A673 (cell line): Measurements from ENCODE around the gene KRIT1. TPM values are rescaled to one million over a fixed set of nuclear protein-coding genes. Genes with fewer than 3 reads are reported as not detected.

Source experiments
- BruUV-seq: library from RNA; stranded (reverse); fragments of 400-500 nt; replicated peaks from 2 replicates; lab custom pipeline; 2021; lab: Mats Ljungman, UMichigan
- CTCF ChIA-PET: fragments of 300-600 bp; sonication (Branson Sonifier 250); formaldehyde crosslinking; loops from one replicate; lab custom pipeline; 2022; ENCODE audit warnings: antibody characterized with exemption; lab: Charles Lee
- POLR2A ChIA-PET: fragments of 300-600 bp; sonication (Branson Sonifier 250); formaldehyde crosslinking; loops from one replicate; lab custom pipeline; 2022; ENCODE audit warnings: antibody characterized with exemption; ENCODE audit not compliant: low non-redundant PET; lab: Charles Lee
- DNase-seq: peaks from one replicate; pipeline ENCODE4 v3.0.0-alpha.2; 2015; ENCODE audit warnings: low spot score
- H3K27ac ChIP-seq: fragments of 200-600 bp; sonication (generic); 2 replicates; pipeline ENCODE4 v1.5.1; 2016; ENCODE audit warnings: mixed run types, low read depth, mild to moderate bottlenecking, mixed read lengths, antibody characterized with exemption, low read length; ENCODE audit not compliant: poor library complexity, severe bottlenecking
- H3K27me3 ChIP-seq: fragments of 200-600 bp; sonication (generic); replicated peaks from 2 replicates; pipeline ENCODE4 v1.6.1; 2017; ENCODE audit warnings: mixed run types, low read depth, mild to moderate bottlenecking, mixed read lengths, antibody characterized with exemption, low read length; ENCODE audit not compliant: insufficient read depth, poor library complexity
- H3K36me3 ChIP-seq: fragments of 200-600 bp; sonication (generic); 2 replicates; pipeline ENCODE4 v1.6.1; 2016; ENCODE audit warnings: mixed run types, mild to moderate bottlenecking, mixed read lengths, antibody characterized with exemption, low read length; ENCODE audit not compliant: insufficient read depth, poor library complexity, severe bottlenecking
- H3K4me1 ChIP-seq: fragments of 200-600 bp; sonication (generic); 2 replicates; pipeline ENCODE4 v1.6.1; 2017; ENCODE audit warnings: mixed run types, mild to moderate bottlenecking, mixed read lengths, antibody characterized with exemption, low read length; ENCODE audit not compliant: insufficient read depth, poor library complexity, severe bottlenecking
- H3K4me3 ChIP-seq: fragments of 200-600 bp; sonication (generic); 2 replicates; pipeline ENCODE4 v1.5.1; 2016; ENCODE audit warnings: low read depth, mixed run types, mild to moderate bottlenecking, mixed read lengths, low read length; ENCODE audit not compliant: poor library complexity, severe bottlenecking
- H3K9me3 ChIP-seq: fragments of 200-600 bp; sonication (generic); 2 replicates; pipeline ENCODE4 v1.6.1; 2016; ENCODE audit warnings: mixed run types, low read depth, mild to moderate bottlenecking, mixed read lengths, antibody characterized with exemption, low read length; ENCODE audit not compliant: poor library complexity, severe bottlenecking
- EZH2 ChIP-seq: fragments of 200-600 bp; sonication (generic); IDR thresholded peaks from 2 replicates; pipeline ENCODE4 v1.6.1; 2017; ENCODE audit warnings: borderline replicate concordance, low read depth, mild to moderate bottlenecking, mixed read lengths, antibody characterized with exemption, low read length; ENCODE audit not compliant: poor library complexity, severe bottlenecking
- intact Hi-C: fragments of 100-400 bp; cut with micrococcal nuclease; formaldehyde crosslinking; loops from one replicate; pipeline ENCODE4 v1.10.0; 2022; ENCODE audit not compliant: unreplicated experiment
- total RNA-seq: library from RNA; stranded (reverse); gene quantifications from 2 replicates; pipeline ENCODE4 v1.2.3, GENCODE V29; 2021
- TF ChIP-seq, protein P1 (sequence below): fragments of 300-800, 200-600 bp; sonication (generic); conservative IDR thresholded peaks from 2 replicates; pipeline ENCODE4 v1.5.1; 2017; ENCODE audit warnings: low read depth, mild to moderate bottlenecking, antibody characterized with exemption, low read length, moderate library complexity, mixed read lengths

KRIT1 gene
- total RNA-seq, 1 experiment from 2014 or later = 41.3 TPM

DNA sequence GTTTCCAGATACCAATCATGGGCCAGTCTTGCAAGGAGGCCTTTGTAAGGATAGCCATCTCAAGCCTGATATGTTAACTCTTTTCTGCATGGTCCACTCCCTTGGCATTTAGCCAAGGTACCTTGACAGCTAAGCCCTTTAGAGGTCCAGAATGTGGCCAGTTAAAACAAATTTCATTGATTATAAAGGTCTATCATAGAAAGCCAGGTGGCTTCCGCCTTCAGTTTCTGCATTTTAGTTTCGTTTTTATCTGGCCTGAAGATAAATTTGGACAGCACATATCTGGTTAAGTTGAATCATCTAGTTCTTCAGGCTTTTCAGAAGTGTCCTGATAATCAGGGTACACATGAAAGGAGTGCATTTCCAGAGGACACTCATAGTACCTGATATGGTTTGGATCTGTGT, 30.7 kb upstream of the KRIT1 start:
- no peak for DNase-seq
- intact Hi-C loops = no loop called here
- no peaks in the 10 kb centered on the region for H3K9me3 ChIP-seq
- H3K27ac ChIP-seq = no peak overlapping the region
- H3K27me3 ChIP-seq = no peaks in the 10 kb centered on the region
- no TSS peak for BruUV-seq
- H3K36me3 ChIP-seq = no peaks in the 10 kb centered on the region
- ChIA-PET CTCF (no interaction called here), POLR2A (no interaction called here)
- TF ChIP-seq, protein P1, sequence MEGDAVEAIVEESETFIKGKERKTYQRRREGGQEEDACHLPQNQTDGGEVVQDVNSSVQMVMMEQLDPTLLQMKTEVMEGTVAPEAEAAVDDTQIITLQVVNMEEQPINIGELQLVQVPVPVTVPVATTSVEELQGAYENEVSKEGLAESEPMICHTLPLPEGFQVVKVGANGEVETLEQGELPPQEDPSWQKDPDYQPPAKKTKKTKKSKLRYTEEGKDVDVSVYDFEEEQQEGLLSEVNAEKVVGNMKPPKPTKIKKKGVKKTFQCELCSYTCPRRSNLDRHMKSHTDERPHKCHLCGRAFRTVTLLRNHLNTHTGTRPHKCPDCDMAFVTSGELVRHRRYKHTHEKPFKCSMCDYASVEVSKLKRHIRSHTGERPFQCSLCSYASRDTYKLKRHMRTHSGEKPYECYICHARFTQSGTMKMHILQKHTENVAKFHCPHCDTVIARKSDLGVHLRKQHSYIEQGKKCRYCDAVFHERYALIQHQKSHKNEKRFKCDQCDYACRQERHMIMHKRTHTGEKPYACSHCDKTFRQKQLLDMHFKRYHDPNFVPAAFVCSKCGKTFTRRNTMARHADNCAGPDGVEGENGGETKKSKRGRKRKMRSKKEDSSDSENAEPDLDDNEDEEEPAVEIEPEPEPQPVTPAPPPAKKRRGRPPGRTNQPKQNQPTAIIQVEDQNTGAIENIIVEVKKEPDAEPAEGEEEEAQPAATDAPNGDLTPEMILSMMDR = no peak
- TF ChIP-seq EZH2 = no peak
- no peaks in the 10 kb centered on the region for H3K4me1 ChIP-seq
- no peak overlapping the region for H3K4me3 ChIP-seq

DNA sequence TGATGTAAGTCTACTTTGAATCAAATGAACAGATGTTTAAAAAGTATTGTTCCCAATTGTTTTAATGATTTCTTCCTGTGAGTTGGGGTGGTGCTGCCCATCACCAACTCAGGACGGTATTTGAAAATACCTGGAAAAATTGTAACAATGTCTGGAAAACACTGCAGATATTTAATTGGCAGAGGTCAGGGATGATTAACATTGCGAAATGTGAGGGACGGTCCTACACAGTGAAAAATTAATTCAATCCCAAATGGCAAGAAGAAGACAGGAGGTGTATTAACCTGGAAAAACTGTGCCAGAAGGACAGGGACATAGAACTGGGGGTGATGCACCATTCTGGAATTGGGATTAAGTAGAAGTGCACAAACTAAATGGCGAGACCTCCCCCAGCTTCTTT, 29.6 kb upstream of the KRIT1 start:
- Histone ChIP-seq H3K4me3 (no peak overlapping the region), H3K4me1 (no peaks in the 10 kb centered on the region), H3K36me3 (no peaks in the 10 kb centered on the region), H3K27me3 (no peaks in the 10 kb centered on the region), H3K27ac (no peak overlapping the region), H3K9me3 (no peaks in the 10 kb centered on the region)
- DNase-seq = no peak
- TF ChIP-seq, protein P1 = no peak
- no peak for TF ChIP-seq EZH2
- ChIA-PET POLR2A (no interaction called here), CTCF (no interaction called here)
- BruUV-seq = no TSS peak
- intact Hi-C loops = no loop called here

DNA sequence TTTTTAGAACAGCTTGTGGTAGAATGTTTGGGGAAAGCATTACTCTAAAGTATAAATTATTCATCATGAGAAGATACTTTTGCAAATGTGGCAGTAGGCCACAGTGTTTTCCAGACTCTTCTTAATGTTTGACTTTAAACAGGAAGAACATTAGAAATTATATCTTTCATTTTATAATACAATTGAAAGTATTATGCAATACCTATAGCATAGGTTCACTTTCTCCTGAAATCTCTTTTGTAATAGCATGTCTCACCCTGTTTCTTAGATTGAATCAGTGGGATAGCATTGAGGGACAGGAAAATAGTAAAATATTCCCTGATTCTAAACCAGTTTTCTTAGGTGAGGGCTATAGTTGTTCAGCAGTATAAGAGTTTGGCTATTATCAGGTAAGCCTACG, 23.2 kb upstream of the KRIT1 start:
- no peaks in the 10 kb centered on the region for H3K27me3 ChIP-seq
- intact Hi-C loops = no loop called here
- ChIA-PET POLR2A (no interaction called here), CTCF (no interaction called here)
- DNase-seq = no peak
- BruUV-seq = no TSS peak
- H3K4me1 ChIP-seq = no peaks in the 10 kb centered on the region
- TF ChIP-seq EZH2 = no peak
- TF ChIP-seq, protein P1 = no peak
- H3K27ac ChIP-seq = no peak overlapping the region
- peaks cover 2% of the 10 kb centered on the region for H3K9me3 ChIP-seq
- no peak overlapping the region for H3K4me3 ChIP-seq
- H3K36me3 ChIP-seq = no peaks in the 10 kb centered on the region
